Keratinocyte (primary cell): ENCODE data around the gene DPH1.

Experiments
- CTCF ChIP-seq, 3 experiments: IDR thresholded peaks in 1 of 3; conservative IDR thresholded peaks in 1 of 3; optimal IDR thresholded peaks in 1 of 3; 2 replicates in 2 of 3; 3 replicates in 1 of 3; pipeline versions ENCODE3 to v1.5.1; 2011; ENCODE audit warnings: low read length in 3 of 3, mild to moderate bottlenecking in 3 of 3, moderate library complexity in 2 of 3, control low read depth in 1 of 3, inconsistent platforms in 1 of 3; ENCODE audit not compliant: insufficient read depth in 2 of 3; ENCODE audit errors: extremely low read depth in 1 of 3
- EZH2 ChIP-seq: IDR thresholded peaks from one replicate; pipeline ENCODE4 v1.6.1; 2012; ENCODE audit warnings: inconsistent platforms, mild to moderate bottlenecking, low read length, moderate library complexity

- TF ChIP-seq CTCF (optimal IDR thresholded peaks at IDR 0.05 in 1 of 3, IDR thresholded peaks at IDR 0.05 in 1 of 3, conservative IDR thresholded peaks at IDR 0.05 in 1 of 3; ENCODE audit: extremely low read depth in 1 of 3, insufficient read depth in 2 of 3, low read length in 3 of 3) (no peak), EZH2 (no peak)
Measured at GRCh38 chr17:2084036-2084765, 54.2 kb downstream of the DPH1 start.
